GM21367 (cell line): Measurements from ENCODE around the gene WDR86.
A peak's percentile ranks its signal among the peaks of the same experiment; 100 is the strongest.

Experiments used
- ATAC-seq: cut with Tn5 transposase; IDR thresholded peaks from one replicate; pipeline ENCODE4 v1.9.1; 2021; ENCODE audit not compliant: unreplicated experiment

The WDR86 gene

DNA sequence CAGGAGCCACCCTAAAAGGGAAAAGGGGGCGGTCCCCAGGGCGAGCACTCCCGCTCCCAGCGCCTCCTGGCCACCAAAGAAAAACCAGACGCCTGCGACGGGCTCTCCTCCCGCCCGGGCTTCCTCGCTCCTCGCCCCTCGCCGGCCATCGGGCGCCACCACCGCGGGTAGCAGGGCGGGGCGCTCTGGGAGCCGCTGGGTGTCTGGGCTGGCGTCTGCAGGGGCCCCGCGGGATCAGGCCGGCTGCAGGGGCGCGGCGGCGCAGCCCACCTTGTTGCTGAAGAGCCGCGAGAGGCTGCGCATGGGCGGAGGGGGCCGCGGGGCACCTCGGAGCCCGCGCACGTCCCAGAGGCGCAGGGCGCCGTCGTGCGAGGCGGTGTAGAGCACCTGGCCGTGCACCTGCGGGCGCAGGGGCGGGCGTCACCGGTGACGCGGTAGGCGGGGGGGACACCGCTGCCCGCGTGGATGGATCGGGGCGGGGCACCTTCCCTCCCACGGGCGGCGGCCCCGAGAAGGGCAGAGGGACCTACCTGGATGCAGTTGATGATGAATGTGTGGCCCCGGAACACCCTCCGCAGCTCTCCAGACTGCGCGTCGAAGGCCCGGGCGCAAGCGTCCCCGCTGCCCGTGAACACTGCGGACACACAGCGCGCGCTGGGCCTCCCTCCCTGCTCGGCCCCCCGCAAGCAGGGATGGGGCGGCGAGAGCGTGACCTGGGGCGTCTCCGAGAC lies 28.3 kb downstream of the WDR86 start:
- no peak for ATAC-seq

DNA sequence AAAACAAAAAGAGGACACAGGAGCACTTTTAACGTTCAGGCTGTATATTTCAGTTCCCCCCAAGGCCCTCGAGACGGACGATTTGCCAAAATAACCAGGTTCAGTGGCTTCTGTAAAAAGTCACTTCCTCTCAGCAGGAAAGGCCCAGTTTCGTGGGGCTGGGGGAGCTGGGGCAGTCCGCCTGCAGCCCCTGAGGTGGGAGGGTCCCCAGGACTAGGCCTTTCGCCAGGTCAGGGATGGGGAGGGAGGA lies 28.8 kb downstream of the WDR86 start:
- ATAC-seq: no peak

DNA sequence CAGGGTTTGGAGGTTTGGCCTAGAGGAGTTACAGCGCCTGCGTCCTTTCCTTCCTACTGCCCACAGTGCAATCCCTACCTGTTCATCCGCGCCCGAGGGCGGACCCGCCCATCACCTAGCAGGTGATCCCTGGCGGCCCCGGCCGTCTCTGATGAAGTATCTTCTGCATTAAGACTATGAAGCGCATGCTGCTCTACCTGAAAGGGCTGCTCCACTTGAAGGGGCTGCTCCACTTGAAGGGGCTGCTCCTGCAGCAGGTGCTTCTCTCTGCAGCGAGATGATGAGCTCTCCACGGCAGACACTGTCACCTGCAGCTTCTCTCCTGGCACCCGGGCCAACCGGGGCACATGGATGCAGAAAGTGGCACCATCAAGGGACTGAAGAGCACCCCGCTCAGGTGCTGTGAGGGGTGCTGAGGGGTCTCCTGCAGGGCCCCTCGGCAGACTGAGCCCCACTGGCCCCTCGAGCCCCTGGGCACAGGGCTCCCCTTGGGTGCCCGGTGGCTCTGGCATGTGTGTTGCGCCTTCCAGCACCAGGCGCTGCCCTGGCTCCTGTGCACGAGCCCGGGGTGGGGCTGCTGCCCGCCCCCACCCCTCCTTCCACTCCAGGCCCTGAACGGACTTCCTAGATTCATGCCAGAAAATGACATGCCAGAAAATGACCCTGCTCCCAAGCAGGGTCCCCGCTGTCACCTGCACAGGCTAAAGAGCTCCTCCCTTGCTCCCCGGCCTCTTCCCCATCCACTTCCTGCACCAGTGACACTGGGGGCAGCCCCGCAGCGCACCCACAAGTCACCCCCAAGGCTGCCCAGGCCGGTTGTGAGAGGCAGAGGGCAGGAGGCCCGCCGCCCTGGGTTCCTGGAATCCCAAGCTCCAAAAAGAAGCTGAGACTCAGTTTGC lies 29.4 kb downstream of the WDR86 start:
- no peak for ATAC-seq

DNA sequence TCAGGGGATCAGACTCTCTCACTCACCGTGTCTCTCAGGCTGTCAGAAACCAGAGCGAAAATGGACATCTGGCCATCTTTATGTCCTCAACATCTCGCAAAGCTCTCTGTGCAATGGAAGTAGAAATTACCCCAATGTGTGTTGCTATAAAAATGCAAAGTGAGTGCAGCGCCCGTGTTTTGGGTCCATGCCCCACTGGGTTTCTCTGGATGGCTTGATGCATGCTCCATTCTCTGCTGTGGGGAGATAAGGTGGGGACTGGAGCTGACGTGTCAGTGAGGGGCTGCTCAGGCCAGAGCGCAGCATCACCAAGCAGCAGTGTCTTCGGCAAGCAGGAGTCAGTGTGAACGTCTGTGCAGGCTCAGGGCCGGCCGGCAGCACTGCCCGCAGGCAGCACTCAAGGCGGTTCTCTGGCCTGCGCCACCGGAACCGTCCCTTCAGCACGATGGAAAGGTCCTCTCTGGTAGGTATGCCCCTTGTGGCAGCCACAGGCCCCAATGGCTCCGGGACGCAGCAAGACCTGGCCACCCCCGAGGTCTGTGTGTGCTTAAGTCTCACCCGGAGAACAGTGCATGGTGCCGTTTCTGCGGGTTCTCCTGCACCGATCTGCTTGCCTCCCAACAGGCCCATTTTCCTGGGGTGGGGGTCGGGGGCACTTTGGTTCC lies 30.2 kb downstream of the WDR86 start:
- no peak for ATAC-seq

DNA sequence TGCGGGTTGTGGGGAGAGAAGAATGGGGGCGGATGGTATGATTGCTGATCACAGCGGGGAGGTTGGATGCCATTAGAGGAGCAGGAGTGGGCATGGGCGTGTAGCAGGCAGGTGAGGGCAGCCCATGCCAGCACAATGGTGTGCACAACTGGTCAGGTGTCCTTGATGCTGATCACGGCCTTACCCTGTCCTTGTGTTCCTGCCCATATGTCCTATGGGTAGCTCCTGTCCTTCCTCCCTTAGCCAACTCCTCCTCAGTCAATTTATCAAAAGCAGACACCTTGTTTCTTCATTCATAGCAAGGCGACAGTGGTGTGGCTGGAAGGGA lies 30.7 kb downstream of the WDR86 start:
- ATAC-seq: no peak

DNA sequence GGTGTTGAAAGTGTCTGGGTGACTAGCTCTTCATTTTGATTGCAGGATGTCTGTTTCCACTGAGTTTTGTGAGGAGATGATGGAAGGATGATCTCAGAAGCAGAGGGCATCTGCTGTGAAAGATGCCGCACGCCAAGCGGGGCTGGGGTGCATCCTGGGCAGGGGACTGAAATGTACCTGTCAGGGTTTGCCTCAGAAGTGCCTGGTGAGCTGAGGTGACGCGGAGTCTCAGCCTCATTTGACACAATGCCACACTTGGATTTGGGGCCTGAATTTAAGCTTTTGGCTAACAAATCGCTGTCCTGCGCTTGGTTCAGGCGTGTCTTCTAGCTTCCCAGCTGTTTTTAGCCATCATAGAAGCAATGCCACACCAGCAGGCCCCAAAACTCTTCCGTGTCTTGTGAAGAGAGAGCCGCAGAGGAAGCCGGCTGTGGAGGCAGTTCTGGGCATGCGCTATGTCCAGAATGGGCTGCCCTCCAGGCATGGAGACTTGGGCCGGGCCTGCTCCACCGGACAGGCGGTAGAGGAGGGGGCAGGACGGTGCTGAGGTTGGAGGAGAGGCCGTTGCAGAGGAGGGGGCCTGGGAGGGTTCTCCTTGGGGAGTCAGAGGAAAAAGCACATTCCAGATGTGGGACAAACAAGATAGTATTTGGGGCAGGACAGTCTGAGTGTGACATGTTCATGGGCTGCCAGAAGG lies 31.2 kb downstream of the WDR86 start:
- no peak for ATAC-seq

DNA sequence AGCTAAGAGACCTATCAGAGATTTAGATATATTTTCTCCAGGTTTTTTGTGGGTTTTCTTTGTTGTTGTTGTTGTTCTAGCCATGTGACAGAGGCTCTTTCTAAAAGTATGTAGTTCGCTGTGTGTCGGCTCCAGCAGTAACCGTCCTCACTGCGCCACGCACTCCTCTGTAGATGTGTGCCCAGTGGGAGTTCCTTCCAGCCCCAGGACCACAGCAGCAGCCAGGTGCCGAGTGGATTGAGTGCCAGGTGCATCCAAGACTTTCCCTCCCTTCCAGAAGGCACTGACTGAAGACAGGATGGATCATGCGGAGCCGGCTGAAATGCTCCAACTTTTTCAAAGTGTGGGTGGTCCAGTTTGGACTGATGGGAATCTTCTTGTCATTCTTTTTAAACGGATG lies 31.8 kb downstream of the WDR86 start:
- ATAC-seq: no peak

DNA sequence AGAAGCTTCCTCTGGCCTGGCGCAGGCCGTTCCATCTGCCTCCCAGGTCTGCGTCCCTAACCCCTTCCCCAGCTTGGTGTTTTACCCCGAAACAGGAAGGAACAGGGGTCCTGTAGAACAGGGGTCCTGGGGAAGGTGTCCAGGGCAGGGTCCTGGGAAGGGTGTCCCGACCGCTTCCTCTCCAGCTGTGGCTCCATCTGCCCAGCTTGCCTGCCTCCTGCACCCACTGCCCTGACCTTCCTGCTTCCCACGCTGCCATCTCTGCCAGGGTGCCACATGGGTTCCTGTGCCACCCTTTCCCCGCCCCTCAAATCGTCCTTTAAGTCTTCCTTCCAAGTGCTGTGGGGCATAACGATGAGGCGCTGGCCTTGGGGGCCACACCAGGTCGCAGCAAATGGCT lies 32.4 kb downstream of the WDR86 start:
- ATAC-seq: no peak

DNA sequence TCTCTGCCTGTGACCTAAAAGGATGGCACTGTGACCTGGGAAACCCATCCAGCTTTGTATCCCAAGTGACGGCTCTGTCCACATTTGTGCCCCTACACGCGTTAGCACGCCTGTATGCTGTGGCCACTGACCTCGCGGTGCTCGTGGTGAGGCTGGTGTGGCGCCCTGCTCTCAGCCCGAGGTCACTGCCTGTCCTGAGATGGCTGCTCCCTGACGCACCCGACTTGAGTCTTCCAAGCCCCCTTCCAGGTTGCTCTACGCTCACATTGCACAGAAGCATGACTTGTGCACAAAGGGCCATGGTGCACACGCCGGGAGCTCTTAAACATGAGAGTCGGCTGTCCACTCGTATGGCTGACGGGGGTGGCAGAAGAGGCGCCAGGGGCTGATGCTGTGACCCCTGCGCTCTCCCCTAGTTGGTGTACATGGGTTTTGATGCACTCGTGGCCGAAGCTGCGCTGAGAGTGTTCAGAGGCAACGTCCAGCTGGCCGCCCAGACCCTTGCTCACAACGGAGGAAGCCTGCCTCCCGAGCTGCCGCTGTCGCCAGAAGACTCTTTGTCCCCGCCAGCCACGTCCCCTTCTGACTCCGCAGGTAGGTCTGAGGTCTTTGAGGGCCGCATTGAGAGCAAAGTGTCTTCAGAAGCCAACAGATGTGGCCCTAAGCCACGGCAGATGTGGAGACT lies 33.5 kb downstream of the WDR86 start:
- no peak for ATAC-seq

DNA sequence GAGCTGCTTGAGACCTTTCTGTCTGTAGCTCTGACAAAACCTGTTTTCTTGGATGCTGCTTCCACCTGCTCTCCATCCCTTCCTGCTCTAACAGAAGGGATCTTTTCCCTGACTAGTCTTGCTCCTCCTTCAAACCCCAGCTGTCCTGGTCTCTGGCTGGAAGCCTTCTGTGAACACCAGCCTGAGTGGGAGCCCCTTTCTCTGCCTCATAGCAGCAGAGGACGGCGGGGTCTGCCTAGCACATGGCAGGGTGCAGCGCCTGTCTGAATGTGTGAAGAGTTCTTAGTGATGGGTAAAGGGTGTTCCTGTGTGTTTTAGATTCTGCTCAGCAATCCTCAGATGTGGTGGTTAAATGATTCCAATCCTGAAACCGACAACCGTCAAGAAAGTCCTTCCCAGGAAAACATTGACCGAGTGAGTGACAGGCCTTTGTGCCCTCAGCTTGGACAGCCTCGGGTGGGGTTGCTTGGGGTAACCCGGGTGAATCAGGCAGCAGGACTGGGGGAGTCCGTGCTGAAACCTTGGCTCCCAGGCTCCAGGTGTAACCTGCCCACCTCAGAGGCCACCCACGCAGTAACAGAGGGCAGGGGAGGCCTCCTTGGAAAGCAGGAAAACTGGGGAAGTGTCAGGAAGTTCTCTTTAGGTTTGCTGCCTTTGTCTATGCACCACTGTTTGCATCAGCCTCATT lies 34.2 kb downstream of the WDR86 start:
- ATAC-seq: no peak

DNA sequence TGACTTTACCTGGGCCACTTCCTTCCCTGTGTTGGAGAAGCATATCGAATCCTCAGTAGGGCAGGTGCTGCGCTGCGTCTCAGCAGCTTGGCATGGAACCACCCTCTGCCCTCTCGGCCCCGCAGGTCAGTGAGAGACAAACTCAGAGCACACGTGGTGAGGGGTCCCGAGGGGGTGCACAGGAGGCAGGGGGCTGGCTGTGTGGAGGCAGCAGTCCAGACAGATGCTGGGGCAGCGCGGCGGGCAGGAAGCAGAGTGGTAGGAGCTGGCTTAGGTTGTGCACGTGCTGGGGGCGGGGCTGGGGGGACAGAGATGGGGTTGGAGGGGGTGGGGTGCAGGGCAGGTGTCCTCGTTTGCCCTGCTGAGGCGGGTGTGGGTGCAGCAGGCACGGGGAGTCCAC lies 35.1 kb downstream of the WDR86 start:
- ATAC-seq: no peak

DNA sequence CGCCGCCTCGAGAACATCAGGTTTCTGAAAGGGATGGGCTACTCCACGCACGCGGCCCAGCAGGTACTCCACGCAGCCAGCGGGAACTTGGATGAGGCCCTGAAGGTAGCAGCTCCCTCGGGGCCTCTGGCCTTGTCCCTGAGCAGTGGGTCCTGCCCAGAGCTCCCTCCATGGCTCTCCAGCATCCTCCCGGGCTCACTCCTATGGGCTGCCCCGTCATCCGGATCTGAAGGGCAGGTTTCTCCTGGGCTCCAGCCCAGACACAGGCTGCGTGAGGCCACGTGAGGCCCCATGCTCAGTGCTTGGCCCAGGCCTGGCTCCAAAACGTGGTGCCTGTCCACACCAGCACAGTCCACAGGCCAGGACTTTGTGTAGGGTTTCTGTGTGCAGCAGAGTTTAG lies 35.7 kb downstream of the WDR86 start:
- ATAC-seq: no peak

DNA sequence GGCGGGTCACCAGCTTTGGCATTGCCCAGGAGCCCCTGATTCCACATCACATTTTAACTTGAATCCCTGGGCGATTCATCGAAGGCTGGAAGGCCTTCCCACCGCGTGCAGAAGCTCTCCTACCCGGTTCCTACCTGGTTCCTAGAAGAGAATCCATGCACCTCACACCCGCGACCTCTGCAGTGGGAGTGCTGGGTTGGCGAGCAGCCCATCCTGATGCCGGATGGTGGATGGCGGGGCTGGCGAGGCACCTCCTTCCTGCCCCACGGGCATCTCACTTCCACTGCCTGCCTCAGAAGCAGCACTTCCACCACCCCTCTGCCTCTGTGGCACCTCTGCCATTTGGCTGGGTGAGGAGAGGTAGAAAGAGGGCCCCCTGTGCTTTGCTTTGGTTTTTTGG lies 36.2 kb downstream of the WDR86 start:
- no peak for ATAC-seq

DNA sequence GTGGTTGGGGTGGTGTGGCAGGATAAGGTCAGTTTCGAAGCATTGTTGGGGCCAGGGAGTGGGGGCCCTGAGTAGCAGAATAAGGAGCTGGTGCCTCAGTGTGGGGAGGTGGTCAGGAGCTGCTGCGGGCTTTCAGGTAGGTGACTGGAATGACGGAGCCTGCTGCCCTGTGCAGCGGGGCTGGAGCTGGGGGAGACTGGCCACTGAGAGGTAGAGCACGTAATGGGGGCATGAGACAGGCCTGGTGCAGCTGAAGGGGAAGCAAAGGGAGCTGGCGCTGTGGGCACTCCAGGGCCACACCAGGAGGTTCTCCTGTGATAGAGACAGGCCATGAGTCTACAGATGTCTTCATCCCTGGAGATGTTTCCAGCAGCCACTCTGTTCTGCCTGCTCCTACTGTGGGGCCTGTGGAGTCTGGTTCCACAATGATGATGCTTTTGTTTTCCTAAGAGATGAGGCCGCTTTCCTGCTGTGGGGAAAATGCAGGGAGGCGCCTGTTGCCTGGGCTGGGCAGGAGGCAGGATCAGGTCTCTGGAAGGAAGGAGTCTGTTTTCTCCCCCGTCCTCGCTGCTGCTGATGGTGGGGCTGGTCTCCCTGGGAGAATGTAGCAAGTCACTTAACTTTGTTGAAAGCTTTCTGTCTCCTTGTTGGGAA lies 37.1 kb downstream of the WDR86 start:
- ATAC-seq: no peak

DNA sequence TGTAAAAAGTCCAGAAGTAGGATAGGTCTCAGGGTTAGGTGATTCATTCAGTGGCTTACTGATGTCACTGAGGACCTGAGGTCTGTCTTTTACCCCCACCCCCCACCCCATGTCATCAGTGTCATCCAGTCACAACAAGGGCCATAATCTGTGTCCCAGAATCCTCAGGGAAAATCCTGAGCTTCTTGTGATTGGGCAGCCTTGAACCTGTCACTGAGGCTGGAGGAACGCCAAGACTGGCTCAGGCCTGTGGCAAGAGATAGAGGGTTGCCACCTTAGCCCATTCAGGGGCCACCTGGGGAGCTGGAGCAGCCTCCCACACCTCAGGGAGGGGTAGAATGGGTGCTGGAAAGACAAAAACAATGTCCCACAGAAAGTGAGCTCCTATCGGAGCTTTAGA lies 38.6 kb downstream of the WDR86 start:
- no peak for ATAC-seq

DNA sequence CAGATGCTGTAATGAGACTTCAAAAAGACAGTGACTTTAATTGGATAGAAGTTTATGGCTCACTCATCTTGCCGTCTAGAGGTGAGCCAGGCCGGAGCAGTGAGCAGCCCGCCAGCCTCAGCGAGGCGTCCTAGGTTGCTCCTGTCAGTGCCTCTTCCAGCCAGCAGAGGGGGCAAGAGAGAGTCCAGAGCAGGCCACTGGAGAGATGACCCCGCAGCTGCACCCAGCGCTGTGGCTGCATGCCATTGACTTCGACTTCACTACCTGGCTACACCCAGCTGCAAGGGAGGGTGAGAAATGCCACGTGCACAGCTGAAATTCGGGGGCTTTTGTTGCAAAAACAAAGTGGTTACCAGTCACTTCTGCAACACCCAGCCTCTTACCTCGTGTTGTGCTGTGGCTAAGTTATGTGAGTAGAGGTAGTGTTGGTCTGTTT lies 41.7 kb downstream of the WDR86 start:
- peak; percentile 96 for ATAC-seq

DNA sequence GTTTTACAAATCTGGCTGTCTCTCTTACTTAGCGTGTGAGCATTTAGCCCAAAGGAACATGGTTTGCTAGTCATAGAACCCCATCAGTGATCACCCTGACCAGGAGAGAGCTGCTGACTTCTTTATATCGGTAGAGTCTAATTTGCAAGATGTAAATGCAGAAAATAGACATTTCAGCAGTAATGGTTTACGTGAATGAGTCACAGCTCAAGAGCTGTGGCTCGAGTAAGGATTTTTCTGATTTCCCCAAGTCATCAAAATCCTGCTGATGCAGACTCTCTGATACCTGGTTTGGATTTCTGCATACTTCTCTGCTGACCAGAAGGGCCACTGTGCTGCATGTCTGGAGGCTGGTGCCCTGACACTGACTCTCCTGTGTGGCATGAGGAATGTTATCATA lies 42.6 kb downstream of the WDR86 start:
- ATAC-seq: no peak

DNA sequence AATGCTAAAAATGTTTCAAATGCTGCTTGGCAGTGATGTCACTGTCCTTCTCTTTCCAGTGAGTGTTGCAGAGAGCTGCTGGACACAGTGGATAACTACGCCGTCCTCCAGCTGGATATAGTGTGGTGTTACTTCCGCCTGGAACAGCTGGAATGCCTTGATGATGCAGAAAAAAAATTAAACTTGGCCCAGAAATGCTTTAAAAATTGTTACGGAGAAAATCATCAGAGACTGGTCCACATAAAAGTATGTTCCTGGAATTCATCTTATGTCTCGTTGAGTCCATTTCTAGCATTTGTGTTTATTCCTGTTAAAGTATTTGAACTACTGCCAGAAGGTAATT lies 43.0 kb downstream of the WDR86 start:
- ATAC-seq: no peak

DNA sequence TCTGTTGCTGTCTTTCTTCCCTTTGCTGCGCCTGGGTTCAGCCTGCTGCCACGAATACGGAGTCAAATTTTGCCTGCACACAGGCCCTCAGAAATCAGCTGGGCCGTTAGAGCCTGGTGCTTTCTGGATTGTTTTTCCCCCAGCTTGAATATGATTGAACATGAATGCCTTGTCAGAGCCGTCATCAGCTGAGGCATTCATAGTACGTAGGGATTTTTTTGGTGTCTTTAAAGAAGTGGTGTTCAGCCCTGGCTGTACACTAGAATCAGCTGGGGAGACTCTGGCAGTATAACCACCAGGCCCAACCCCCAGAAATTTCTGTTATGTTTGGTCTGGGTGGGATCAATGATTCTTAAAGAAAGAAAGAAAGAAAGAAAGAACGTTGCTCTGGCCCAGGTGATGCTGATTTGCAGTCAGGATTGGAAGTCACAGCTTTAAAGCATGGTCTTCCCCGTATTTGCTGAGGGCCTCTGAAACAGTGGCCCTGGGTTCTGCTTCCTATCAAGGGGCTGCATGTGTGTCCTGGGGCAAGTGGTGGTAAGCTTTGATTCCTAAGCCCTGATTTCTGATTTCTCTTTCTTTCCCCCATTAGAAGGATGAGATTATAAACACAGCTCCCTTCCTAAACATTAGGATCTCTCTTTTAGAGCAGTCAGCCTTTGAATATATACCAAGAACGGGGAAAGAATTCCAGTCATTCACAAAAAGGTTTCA lies 43.5 kb downstream of the WDR86 start:
- ATAC-seq: no peak

DNA sequence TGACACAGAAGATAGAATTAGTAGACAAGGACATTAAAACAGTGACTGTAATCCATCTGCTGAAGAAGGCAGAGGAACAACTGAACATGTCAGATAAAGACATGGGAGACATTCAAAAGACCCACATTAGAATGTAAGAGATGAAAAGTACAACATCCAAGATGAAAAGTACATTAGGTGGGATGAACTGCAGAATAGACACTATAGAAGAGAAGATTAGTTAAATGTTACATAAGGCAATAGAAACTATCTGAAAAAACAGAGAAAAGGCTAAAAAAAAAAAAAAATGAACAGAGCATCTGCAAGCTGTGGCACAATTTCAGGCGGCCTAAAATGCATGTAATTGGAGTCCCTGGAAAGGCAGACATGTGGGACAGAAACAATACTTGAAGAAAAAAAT lies 46.7 kb downstream of the WDR86 start:
- ATAC-seq: no peak
